Motor neuron (in vitro differentiated cells): ENCODE measurements around the gene HIVEP2. TPM values are rescaled to one million over a fixed set of nuclear protein-coding genes. Genes with fewer than 3 reads are reported as not detected.

Source experiments
- ATAC-seq, 8 experiments: fragments of 200-7000 bp; cut with Tn5 transposase; replicated peaks in 6 of 8; 2 replicates each; pipeline ENCODE4 v1.8.0; 2021; ENCODE audit warnings: mild to moderate bottlenecking in 8 of 8, moderate library complexity in 8 of 8
- H3K27ac ChIP-seq, 2 donors: fragments of 250-450 bp; sonication (Bioruptor Pico); 2 replicates each; pipeline ENCODE4 v1.9.0; 2021; ENCODE audit warnings: antibody characterized with exemption in 2 of 2, mild to moderate bottlenecking in 2 of 2, moderate library complexity in 1 of 2
- H3K4me1 ChIP-seq, 2 donors: fragments of 250-450 bp; sonication (Bioruptor Pico); replicated peaks in 1 of 2; 2 replicates each; pipeline ENCODE4 v1.6.1; 2021; ENCODE audit warnings: antibody characterized with exemption in 2 of 2, mild to moderate bottlenecking in 2 of 2, moderate library complexity in 1 of 2
- H3K4me3 ChIP-seq, 5 donors: fragments of 250-450 bp; sonication (Bioruptor Pico); 2 replicates each; pipeline ENCODE4 v1.9.0; 2021; ENCODE audit warnings: antibody characterized with exemption in 5 of 5, mild to moderate bottlenecking in 5 of 5, moderate library complexity in 4 of 5
- WGBS, 10 experiments: fragments of 450-650 bp; shearing (Covaris generic); methylation state at CpG; one replicate each; pipeline ENCODE4 v1.0.0; 2022; 5-methylcytosine and 5-hydroxymethylcytosine counted together
- in situ Hi-C, 9 experiments: fragments of 400-800 bp; cut with MboI; loops; one replicate each; pipeline ENCODE4 v1.15.0; 2021; ENCODE audit warnings: low sequenced_read_pairs in 9 of 9, low pct_unique_long_range_greater_than_20kb in 2 of 9; ENCODE audit not compliant: unreplicated experiment in 9 of 9
- total RNA-seq, 8 experiments: library from RNA; unstranded; fragments of 300-600 nt; gene quantifications; 2 replicates each; pipeline versions ENCODE4 v1.2.3 to v1.2.4, GENCODE V29; 2022

HIVEP2 gene
- total RNA-seq, 8 experiments from 2014 or later: 10.3 to 37.7 (median 13.5) TPM

GRCh38 chr6:142846883-142847287, 98.1 kb downstream of the HIVEP2 start:
- in situ Hi-C loops: no loop called here
- no peak overlapping the region for H3K4me3 ChIP-seq
- peaks cover 49 to 56% of the 10 kb centered on the region in 2 donors for H3K4me1 ChIP-seq

GRCh38 chr6:142846459-142846831, 98.5 kb downstream of the HIVEP2 start:
- in situ Hi-C loops: no loop called here
- WGBS, 10 experiments: 0 to 100% (median 23%) methylated on average over 1 to 2 of the region's 2 CpGs; no CpG with 5 or more reads in 2 of the 10 experiments
- peak overlapping the region in 1 of 2 donors; percentile 43 for H3K27ac ChIP-seq
- ATAC-seq: peak in 7 of 8 experiments; percentile 1 to 30 (median 6)
- H3K4me3 ChIP-seq: peak overlapping the region in 1 of 5 donors; percentile 21
- H3K4me1 ChIP-seq: peaks cover 47 to 58% of the 10 kb centered on the region in 2 donors

More at GRCh38 chr6:142846883-142847287, 98.1 kb downstream of the HIVEP2 start:
- peak overlapping the region in 1 of 2 donors; percentile 43 for H3K27ac ChIP-seq
- ATAC-seq: peak; percentile 33 to 83 (median 40)
- WGBS, 10 experiments: 0 to 85% (median 57%) methylated on average over 2 to 4 of the region's 5 CpGs; no CpG with 5 or more reads in 1 of the 10 experiments

- H3K4me3 ChIP-seq: peak overlapping the region in 4 of 5 donors; percentile 16 to 23 (median 20)
- in situ Hi-C loops: no loop called here
- H3K27ac ChIP-seq: peak overlapping the region; percentile 54 to 67
- ATAC-seq: peak; percentile 74 to 91 (median 89)
- H3K4me1 ChIP-seq: peaks cover 41 to 58% of the 10 kb centered on the region in 2 donors
- 0 to 24% (median 4%) methylated on average over 1 to 16 of the region's 23 CpGs; no CpG with 5 or more reads in 1 of the 10 experiments for whole genome bisulfite sequencing, 10 experiments
Observed at GRCh38 chr6:142845624-142846458, 99.1 kb downstream of the HIVEP2 start.

DNA sequence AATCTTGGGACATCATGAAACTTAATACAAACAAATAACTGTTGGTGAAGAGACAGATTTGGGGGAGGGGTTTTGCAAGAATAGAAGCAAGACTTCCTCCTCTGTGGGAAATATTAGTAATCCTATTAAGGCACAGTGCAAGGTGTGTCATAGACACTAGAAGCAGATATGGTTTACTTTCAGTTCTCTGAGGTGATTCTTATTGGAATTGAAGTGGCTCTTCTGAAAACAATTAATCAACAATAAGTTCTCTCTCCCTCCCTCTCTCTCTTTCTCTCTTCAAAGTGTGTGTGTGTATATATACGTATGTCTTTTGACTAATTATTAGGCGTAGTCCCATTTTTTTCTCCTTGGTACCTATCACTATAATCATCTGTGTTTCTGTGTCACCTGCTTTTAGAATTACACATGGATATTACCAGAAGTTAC, 99.8 kb downstream of the HIVEP2 start:
- Histone ChIP-seq H3K27ac (peak overlapping the region in 1 of 2 donors; percentile 54), H3K4me3 (peak overlapping the region in 4 of 5 donors; percentile 16 to 23 (median 20)), H3K4me1 (peaks cover 35 to 58% of the 10 kb centered on the region in 2 donors)
- no peak for ATAC-seq
- in situ Hi-C loops: no loop called here
- WGBS, 10 experiments: 20 to 86% (median 50%) methylated on average over 1 to 2 of the region's 2 CpGs; no CpG with 5 or more reads in 1 of the 10 experiments

DNA sequence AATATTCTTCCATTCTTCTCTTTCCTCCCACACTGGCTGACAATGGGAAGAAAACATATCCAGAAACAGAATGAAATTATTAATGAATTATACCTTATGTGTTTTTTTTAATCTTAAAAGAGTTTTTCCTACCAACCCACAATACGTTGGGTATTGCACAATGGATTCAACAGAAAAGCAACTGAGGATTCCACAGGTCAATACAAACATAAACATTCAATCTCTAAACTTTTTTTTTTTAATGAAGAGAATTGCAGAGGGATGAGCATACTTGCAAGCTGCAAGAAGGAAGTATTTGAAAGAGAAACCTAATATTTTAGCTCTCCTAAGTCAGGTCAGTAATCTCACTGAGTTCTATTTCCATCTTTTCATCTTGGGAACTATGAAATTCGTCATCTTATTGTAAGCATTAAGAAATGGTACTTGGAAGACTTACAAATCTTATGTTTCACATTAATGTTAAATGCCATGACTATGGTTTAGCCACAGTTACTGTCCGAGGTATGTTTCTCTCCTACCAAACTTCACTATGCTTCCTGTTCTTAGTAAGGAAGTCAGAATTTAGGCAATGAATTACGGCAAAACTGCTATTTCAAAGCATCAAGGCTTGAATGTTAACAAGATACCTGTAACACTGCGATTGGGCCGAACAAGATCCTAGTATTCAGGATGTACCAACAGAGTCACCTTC, 100.8 kb downstream of the HIVEP2 start:
- no peak overlapping the region for H3K27ac ChIP-seq
- WGBS, 10 experiments: 45 to 95% (median 84%) methylated on average over 3 to 6 of the region's 6 CpGs; no CpG with 5 or more reads in 1 of the 10 experiments
- H3K4me3 ChIP-seq: no peak overlapping the region
- in situ Hi-C loops: no loop called here
- no peak for ATAC-seq
- H3K4me1 ChIP-seq: peaks cover 43 to 63% of the 10 kb centered on the region in 2 donors

DNA sequence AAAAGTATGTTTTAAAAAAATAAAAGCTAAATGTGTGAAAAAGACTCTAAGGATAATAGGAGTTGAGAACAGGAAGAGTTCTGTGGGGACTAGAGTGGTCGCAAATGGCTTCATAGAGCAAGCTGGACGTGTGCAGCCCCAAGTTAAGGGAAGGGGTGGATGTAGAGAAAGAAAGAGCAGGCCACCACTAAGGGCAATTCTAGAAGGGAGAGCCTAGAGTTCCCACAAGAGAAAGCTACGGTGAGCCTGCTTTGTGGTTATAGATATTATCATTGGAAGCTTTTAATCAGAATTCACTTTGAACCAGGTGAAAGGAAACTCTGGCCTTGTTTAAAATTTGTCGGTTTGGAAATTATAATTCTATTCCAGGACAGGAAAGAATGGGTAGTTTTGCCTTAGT, 101.6 kb downstream of the HIVEP2 start:
- 0 to 90% (median 73%) methylated on average over 2 to 4 of the region's 4 CpGs; no CpG with 5 or more reads in 1 of the 10 experiments for WGBS, 10 experiments
- in situ Hi-C loops: no loop called here
- Histone ChIP-seq H3K4me1 (peaks cover 43 to 63% of the 10 kb centered on the region in 2 donors), H3K27ac (no peak overlapping the region), H3K4me3 (no peak overlapping the region)
- ATAC-seq: no peak

- H3K4me3 ChIP-seq: no peak overlapping the region
- peaks cover 43 to 63% of the 10 kb centered on the region in 2 donors for H3K4me1 ChIP-seq
- no peak overlapping the region for H3K27ac ChIP-seq
- WGBS, 10 experiments: 23 to 79% (median 66%) methylated on average over 7 to 10 of the region's 11 CpGs
- no peak for ATAC-seq
- in situ Hi-C loops: no loop called here
Observed at GRCh38 chr6:142842418-142843261, 102.3 kb downstream of the HIVEP2 start.

- in situ Hi-C loops: no loop called here
Observed at GRCh38 chr6:142841915-142842314, 103.1 kb downstream of the HIVEP2 start.

GRCh38 chr6:142839686-142840040, 105.3 kb downstream of the HIVEP2 start:
- ATAC-seq: no peak
- no peak overlapping the region for H3K4me3 ChIP-seq
- H3K4me1 ChIP-seq: peaks cover 23 to 45% of the 10 kb centered on the region in 2 donors
- in situ Hi-C loops: no loop called here
- no peak overlapping the region for H3K27ac ChIP-seq
- WGBS, 10 experiments: 0 to 83% (median 57%) methylated on average over 1 to 2 of the region's 2 CpGs; no CpG with 5 or more reads in 4 of the 10 experiments

More at GRCh38 chr6:142841915-142842314, 103.1 kb downstream of the HIVEP2 start:
- Histone ChIP-seq H3K4me3 (no peak overlapping the region), H3K4me1 (peaks cover 38 to 61% of the 10 kb centered on the region in 2 donors), H3K27ac (no peak overlapping the region)
- 0 to 92% (median 75%) methylated on average over 1 of the region's 1 CpG; no CpG with 5 or more reads in 1 of the 10 experiments for WGBS, 10 experiments
- no peak for ATAC-seq

DNA sequence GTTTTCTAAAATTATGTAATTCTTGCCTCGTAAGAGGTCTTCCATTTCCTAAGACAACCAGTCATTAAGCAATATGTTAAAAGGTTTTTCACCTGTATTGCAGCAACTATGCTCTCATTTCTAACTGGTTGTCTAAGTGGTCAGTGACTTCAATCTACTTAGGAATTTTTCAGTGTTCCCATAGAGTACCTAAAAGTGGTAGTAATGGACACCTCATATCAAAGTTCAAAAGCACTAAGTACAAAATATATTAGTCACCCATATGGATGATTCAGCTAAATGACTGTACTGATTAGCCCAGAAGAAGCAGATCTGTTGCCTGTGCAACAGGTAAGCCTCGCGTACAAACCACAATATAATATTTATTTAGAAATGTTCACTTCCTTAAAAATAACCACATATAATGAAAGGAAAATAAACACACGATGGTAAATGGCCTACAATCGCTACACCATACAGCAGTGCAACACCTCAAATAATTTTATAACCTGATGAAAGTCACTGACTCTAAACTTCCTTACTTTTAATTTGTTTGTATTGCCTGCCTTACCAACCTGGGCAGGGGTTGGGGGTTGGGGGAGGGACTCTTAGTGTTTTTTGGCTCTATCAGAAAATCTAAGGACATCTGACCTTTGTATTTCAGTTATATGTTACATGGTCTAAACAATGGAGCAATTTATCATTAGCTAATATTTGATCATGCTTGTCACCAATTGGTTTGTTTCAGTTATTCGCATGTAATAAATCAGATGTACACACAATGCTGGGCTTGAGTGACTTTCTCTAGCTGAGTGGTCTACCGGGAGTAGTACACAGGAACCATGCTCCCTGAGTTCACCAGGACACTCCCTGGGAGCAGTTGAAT, 105.9 kb downstream of the HIVEP2 start:
- peaks cover 21 to 39% of the 10 kb centered on the region in 2 donors for H3K4me1 ChIP-seq
- H3K27ac ChIP-seq: no peak overlapping the region
- 78 to 100% (median 92%) methylated on average over 1 to 5 of the region's 7 CpGs for WGBS, 10 experiments
- in situ Hi-C loops: no loop called here
- ATAC-seq: no peak
- no peak overlapping the region for H3K4me3 ChIP-seq

DNA sequence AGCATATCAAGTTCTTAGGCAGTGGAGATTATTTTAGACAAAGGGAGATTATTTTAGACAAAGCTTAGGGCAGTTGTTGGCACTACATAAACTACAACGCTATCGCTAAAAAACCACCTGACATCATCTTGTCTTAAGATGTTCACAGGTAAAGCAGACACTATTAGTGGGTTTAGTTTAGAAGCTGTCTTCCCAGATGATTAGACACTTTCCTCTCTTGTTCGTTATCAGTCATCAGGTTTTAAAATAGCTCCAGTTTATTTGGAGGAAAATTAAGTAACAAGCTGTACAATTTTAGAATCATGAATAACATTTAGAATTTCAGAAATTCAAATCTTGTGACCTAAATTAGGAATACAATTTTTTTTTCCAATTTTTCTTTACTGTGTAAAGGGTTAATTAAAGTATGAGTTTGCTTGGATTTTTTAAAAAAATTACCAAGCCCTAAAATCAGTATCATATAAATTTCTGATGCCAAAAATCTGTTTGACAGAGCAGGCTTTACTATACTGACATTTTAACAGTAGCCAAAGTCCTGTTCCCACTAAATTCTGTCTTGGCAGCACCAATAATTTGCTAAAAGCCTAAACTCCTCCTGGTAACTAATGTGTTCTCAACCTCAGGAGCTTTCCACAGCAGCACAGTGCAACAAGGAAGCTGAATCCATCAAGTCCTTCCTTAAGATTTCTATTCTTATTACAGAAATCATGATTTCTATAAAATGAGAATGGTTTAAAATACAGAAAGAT, 109.0 kb downstream of the HIVEP2 start:
- WGBS, 10 experiments: 87 to 100% (median 94%) methylated on average over 1 to 3 of the region's 3 CpGs; no CpG with 5 or more reads in 2 of the 10 experiments
- Histone ChIP-seq H3K4me3 (no peak overlapping the region), H3K4me1 (peaks cover 8 to 18% of the 10 kb centered on the region in 2 donors), H3K27ac (no peak overlapping the region)
- in situ Hi-C loops: no loop called here
- no peak for ATAC-seq
